Muscle layer of colon (tissue), 2 donors: ENCODE results near the gene FZD1.
A peak's percentile ranks its signal among the peaks of the same experiment; 100 is the strongest.

ENCODE experiments used
- H3K27ac ChIP-seq: one replicate; pipeline ENCODE4 v1.7.0; 2013; ENCODE audit warnings: low read depth, mild to moderate bottlenecking, low read length, moderate library complexity
- H3K27me3 ChIP-seq, 2 donors: one replicate each; pipeline ENCODE4 v1.7.0; 2013; ENCODE audit warnings: low read length in 2 of 2, mild to moderate bottlenecking in 2 of 2; ENCODE audit not compliant: insufficient read depth in 2 of 2, control insufficient read depth in 1 of 2
- H3K36me3 ChIP-seq: one replicate; pipeline ENCODE4 v1.7.0; 2013; ENCODE audit warnings: mild to moderate bottlenecking, low read length; ENCODE audit not compliant: insufficient read depth
- H3K4me1 ChIP-seq: one replicate; pipeline ENCODE4 v1.7.0; 2013; ENCODE audit warnings: mild to moderate bottlenecking, low read length; ENCODE audit not compliant: insufficient read depth
- H3K4me3 ChIP-seq, 2 donors: one replicate each; pipeline ENCODE4 v1.7.0; 2013; ENCODE audit warnings: low read length in 2 of 2, low read depth in 1 of 2, mild to moderate bottlenecking in 1 of 2, moderate library complexity in 1 of 2
- H3K9ac ChIP-seq: one replicate; pipeline ENCODE4 v1.7.0; 2013; ENCODE audit warnings: low read length
- H3K9me3 ChIP-seq: one replicate; pipeline ENCODE4 v1.7.0; 2013; ENCODE audit warnings: mild to moderate bottlenecking, low read length
- donor health status: abdominal sarcoma.
- donor health status: Adenocarcinoma of cecum.

Gene FZD1

GRCh38 chr7:91242097-91242844 is 22.0 kb upstream of the FZD1 start:
- Histone ChIP-seq H3K4me3 (no peak overlapping the region), H3K36me3 (no peaks in the 10 kb centered on the region), H3K4me1 (peaks cover 7% of the 10 kb centered on the region), H3K27me3 (no peaks in the 10 kb centered on the region), H3K27ac (no peak overlapping the region), H3K9ac (no peak overlapping the region), H3K9me3 (no peaks in the 10 kb centered on the region)

- Histone ChIP-seq H3K36me3 (no peaks in the 10 kb centered on the region), H3K27ac (no peak overlapping the region), H3K27me3 (no peaks in the 10 kb centered on the region), H3K4me3 (no peak overlapping the region), H3K9ac (no peak overlapping the region), H3K4me1 (peaks cover 7% of the 10 kb centered on the region), H3K9me3 (no peaks in the 10 kb centered on the region)
These were observed 20.5 kb upstream of the FZD1 start for GRCh38 chr7:91243591-91244301.

- no peak overlapping the region for H3K27ac ChIP-seq
- no peaks in the 10 kb centered on the region for H3K27me3 ChIP-seq
- no peak overlapping the region for H3K4me3 ChIP-seq
- H3K36me3 ChIP-seq: no peaks in the 10 kb centered on the region
- H3K9ac ChIP-seq: no peak overlapping the region
- H3K9me3 ChIP-seq: no peaks in the 10 kb centered on the region
- no peaks in the 10 kb centered on the region for H3K4me1 ChIP-seq
These were observed 16.7 kb upstream of the FZD1 start for GRCh38 chr7:91247500-91247899.

- Histone ChIP-seq H3K27ac (no peak overlapping the region), H3K4me1 (no peaks in the 10 kb centered on the region), H3K27me3 (no peaks in the 10 kb centered on the region), H3K36me3 (no peaks in the 10 kb centered on the region), H3K4me3 (no peak overlapping the region), H3K9ac (no peak overlapping the region), H3K9me3 (no peaks in the 10 kb centered on the region)
These were observed 15.2 kb upstream of the FZD1 start for GRCh38 chr7:91248996-91249395.

- Histone ChIP-seq H3K9me3 (no peaks in the 10 kb centered on the region), H3K4me3 (no peak overlapping the region), H3K27ac (no peak overlapping the region), H3K27me3 (no peaks in the 10 kb centered on the region), H3K36me3 (no peaks in the 10 kb centered on the region), H3K4me1 (no peaks in the 10 kb centered on the region), H3K9ac (no peak overlapping the region)
These were observed 14.6 kb upstream of the FZD1 start for GRCh38 chr7:91249506-91250233.

- Histone ChIP-seq H3K9me3 (no peaks in the 10 kb centered on the region), H3K9ac (no peak overlapping the region), H3K27me3 (no peaks in the 10 kb centered on the region), H3K27ac (no peak overlapping the region), H3K4me1 (no peaks in the 10 kb centered on the region), H3K36me3 (no peaks in the 10 kb centered on the region), H3K4me3 (no peak overlapping the region)
These were observed 13.5 kb upstream of the FZD1 start for GRCh38 chr7:91250706-91251105.

- Histone ChIP-seq H3K9ac (no peak overlapping the region), H3K4me3 (no peak overlapping the region), H3K36me3 (no peaks in the 10 kb centered on the region), H3K4me1 (no peaks in the 10 kb centered on the region), H3K9me3 (no peaks in the 10 kb centered on the region), H3K27ac (no peak overlapping the region), H3K27me3 (no peaks in the 10 kb centered on the region)
These were observed 12.4 kb upstream of the FZD1 start for GRCh38 chr7:91251877-91252276.

GRCh38 chr7:91263384-91264045 is 718 bp upstream of the FZD1 start:
- peak overlapping the region; percentile 50 for H3K27ac ChIP-seq

GRCh38 chr7:91264924-91265681 is 870 bp downstream of the FZD1 start:
- Histone ChIP-seq H3K27me3 (no peaks in the 10 kb centered on the region), H3K27ac (peak overlapping the region; percentile 82), H3K9ac (peak overlapping the region; percentile 8), H3K4me1 (peaks cover 3% of the 10 kb centered on the region), H3K36me3 (no peaks in the 10 kb centered on the region), H3K4me3 (peak overlapping the region; percentile 76 to 95), H3K9me3 (no peaks in the 10 kb centered on the region)

More at GRCh38 chr7:91263384-91264045, 718 bp upstream of the FZD1 start:
- peak overlapping the region; percentile 66 to 84 for H3K4me3 ChIP-seq
- H3K9ac ChIP-seq: peak overlapping the region; percentile 72
- no peaks in the 10 kb centered on the region for H3K9me3 ChIP-seq
- H3K4me1 ChIP-seq: peaks cover 3% of the 10 kb centered on the region
- H3K27me3 ChIP-seq: no peaks in the 10 kb centered on the region
- no peaks in the 10 kb centered on the region for H3K36me3 ChIP-seq

- H3K4me1 ChIP-seq: peaks cover 3% of the 10 kb centered on the region
- no peaks in the 10 kb centered on the region for H3K36me3 ChIP-seq
- H3K27ac ChIP-seq: peak overlapping the region; percentile 82
- peak overlapping the region; percentile 8 for H3K9ac ChIP-seq
- peak overlapping the region; percentile 76 to 95 for H3K4me3 ChIP-seq
- H3K27me3 ChIP-seq: no peaks in the 10 kb centered on the region
- no peaks in the 10 kb centered on the region for H3K9me3 ChIP-seq
These were observed 1.4 kb downstream of the FZD1 start for GRCh38 chr7:91265693-91266066.
